ENCODE measurements around the gene NDUFB8. TPM values are rescaled to one million over a fixed set of nuclear protein-coding genes. Genes with fewer than 3 reads are reported as not detected.

The NDUFB8 gene
- total RNA-seq, 1 experiment from 2014 or later = 399 TPM

- Histone ChIP-seq H4K20me1 (ENCODE audit: low read length) (no peaks in the 10 kb centered on the region), H3K27ac (ENCODE audit: low read length) (no peak overlapping the region), H3K9me3 (ENCODE audit: low read length) (no peaks in the 10 kb centered on the region), H3K36me3 (ENCODE audit: low read depth, low read length) (no peaks in the 10 kb centered on the region; the same call in 1 of the 2 replicates), H2AFZ (ENCODE audit: low read length) (no peak overlapping the region), H3K9me2 (replicated peaks; ENCODE audit: low read length) (no peaks in the 10 kb centered on the region), H3F3A (ENCODE audit: low read length, unreplicated experiment) (no peaks in the 10 kb centered on the region), H3K4me2 (ENCODE audit: low read length) (no peak overlapping the region), H3K9ac (ENCODE audit: low read length) (no peak overlapping the region), H3K4me1 (ENCODE audit: insufficient read depth, low read length) (peaks cover 5% of the 10 kb centered on the region; the same call in 1 of the 2 replicates), H3K4me3 (ENCODE audit: low read length) (no peak overlapping the region), H3K79me2 (ENCODE audit: low read length) (no peaks in the 10 kb centered on the region), H3K27me3 (ENCODE audit: low read length) (no peaks in the 10 kb centered on the region)
- DNase-seq (peak; percentile 70), ATAC-seq (peak; percentile 93)
- TF ChIP-seq EZH2 (IDR thresholded peaks at IDR 0.05; ENCODE audit: low read length, unreplicated experiment) = no peak
- no peak for TF ChIP-seq CTCF (conservative IDR thresholded peaks at IDR 0.05; ENCODE audit: low read depth, low read length)
- TF ChIP-seq EZH2phosphoT487 (IDR thresholded peaks at IDR 0.05; ENCODE audit: borderline replicate concordance, low read length) = no peak
- no TSS peak for BruUV-seq (replicated peaks)
- POLR2A ChIA-PET (ENCODE audit: unreplicated experiment) = no interaction called here
- CTCF ChIA-PET = no interaction called here
- intact Hi-C loops (cut with micrococcal nuclease) = no loop called here
Observed at GRCh38 chr10:100506596-100507356, 22.9 kb downstream of the NDUFB8 start.

GRCh38 chr10:100505164-100505563 lies 24.5 kb downstream of the NDUFB8 start:
- DNase-seq = no peak
- Histone ChIP-seq H3K79me2 (ENCODE audit: low read length) (no peaks in the 10 kb centered on the region), H3K27me3 (ENCODE audit: low read length) (no peaks in the 10 kb centered on the region), H3K27ac (ENCODE audit: low read length) (no peak overlapping the region), H3K4me2 (ENCODE audit: low read length) (no peak overlapping the region), H3F3A (ENCODE audit: low read length, unreplicated experiment) (no peaks in the 10 kb centered on the region), H4K20me1 (ENCODE audit: low read length) (no peaks in the 10 kb centered on the region), H3K4me3 (ENCODE audit: low read length) (no peak overlapping the region), H3K9ac (ENCODE audit: low read length) (no peak overlapping the region), H3K9me3 (ENCODE audit: low read length) (no peaks in the 10 kb centered on the region), H3K4me1 (ENCODE audit: insufficient read depth, low read length) (peaks cover 5% of the 10 kb centered on the region; the same call in 1 of the 2 replicates), H2AFZ (ENCODE audit: low read length) (no peak overlapping the region), H3K36me3 (ENCODE audit: low read depth, low read length) (no peaks in the 10 kb centered on the region; the same call in 1 of the 2 replicates), H3K9me2 (replicated peaks; ENCODE audit: low read length) (no peaks in the 10 kb centered on the region)
- intact Hi-C loops (cut with micrococcal nuclease) = no loop called here
- ATAC-seq = no peak
- ChIA-PET POLR2A (ENCODE audit: unreplicated experiment) (no interaction called here), CTCF (no interaction called here)
- TF ChIP-seq EZH2phosphoT487 (IDR thresholded peaks at IDR 0.05; ENCODE audit: borderline replicate concordance, low read length) = no peak
- no peak for TF ChIP-seq CTCF (conservative IDR thresholded peaks at IDR 0.05; ENCODE audit: low read depth, low read length)
- no peak for TF ChIP-seq EZH2 (IDR thresholded peaks at IDR 0.05; ENCODE audit: low read length, unreplicated experiment)
- BruUV-seq (replicated peaks) = no TSS peak

GRCh38 chr10:100504096-100504495 lies 25.6 kb downstream of the NDUFB8 start:
- no peak overlapping the region for H2AFZ ChIP-seq (ENCODE audit: low read length)
- H3K9me3 ChIP-seq (ENCODE audit: low read length) = no peaks in the 10 kb centered on the region
- no peaks in the 10 kb centered on the region for H3K27me3 ChIP-seq (ENCODE audit: low read length)
- H3K4me3 ChIP-seq (ENCODE audit: low read length) = no peak overlapping the region
- DNase-seq = no peak
- ATAC-seq = no peak
- no peaks in the 10 kb centered on the region; the same call in 1 of the 2 replicates for H3K36me3 ChIP-seq (ENCODE audit: low read depth, low read length)
- no peaks in the 10 kb centered on the region for H3F3A ChIP-seq (ENCODE audit: low read length, unreplicated experiment)
- BruUV-seq (replicated peaks) = no TSS peak
- H4K20me1 ChIP-seq (ENCODE audit: low read length) = no peaks in the 10 kb centered on the region
- no peak overlapping the region for H3K27ac ChIP-seq (ENCODE audit: low read length)
- no peaks in the 10 kb centered on the region for H3K79me2 ChIP-seq (ENCODE audit: low read length)
- H3K4me2 ChIP-seq (ENCODE audit: low read length) = no peak overlapping the region
- intact Hi-C loops (cut with micrococcal nuclease) = no loop called here
- peaks cover 5% of the 10 kb centered on the region; the same call in 1 of the 2 replicates for H3K4me1 ChIP-seq (ENCODE audit: insufficient read depth, low read length)
- TF ChIP-seq EZH2 (IDR thresholded peaks at IDR 0.05; ENCODE audit: low read length, unreplicated experiment) = no peak
- no peak for TF ChIP-seq EZH2phosphoT487 (IDR thresholded peaks at IDR 0.05; ENCODE audit: borderline replicate concordance, low read length)
- TF ChIP-seq CTCF (conservative IDR thresholded peaks at IDR 0.05; ENCODE audit: low read depth, low read length) = no peak
- CTCF ChIA-PET = no interaction called here
- no peaks in the 10 kb centered on the region for H3K9me2 ChIP-seq (replicated peaks; ENCODE audit: low read length)
- H3K9ac ChIP-seq (ENCODE audit: low read length) = no peak overlapping the region
- POLR2A ChIA-PET (ENCODE audit: unreplicated experiment) = no interaction called here

All from PC-3 (cell line).